HCT116 (cell line): ENCODE data around the gene STAMBP. TPM values are rescaled to one million over a fixed set of nuclear protein-coding genes. Genes with fewer than 3 reads are reported as not detected.

ENCODE experiments used
- ATAC-seq: fragments of 200-7000 bp; cut with Tn5 transposase; 2 replicates; pipeline ENCODE4 v1.9.1; 2020; ENCODE audit warnings: mild to moderate bottlenecking, moderate library complexity
- BruUV-seq: library from RNA; stranded (reverse); fragments of 400-500 nt; replicated peaks from 2 replicates; lab custom pipeline; 2021; lab: Mats Ljungman, UMichigan
- CTCF ChIA-PET: fragments of 300-600 bp; sonication (Branson Sonifier 250); formaldehyde crosslinking; loops from one replicate; lab custom pipeline; 2021; ENCODE audit warnings: antibody characterized with exemption; lab: Charles Lee
- POLR2A ChIA-PET: fragments of 300-600, 350-600 bp; sonication (Branson Sonifier 250); formaldehyde crosslinking; loops from one replicate; lab custom pipeline; 2021; ENCODE audit warnings: antibody characterized with exemption; lab: Charles Lee
- RAD21 ChIA-PET, 2 experiments: fragments of 300-600 bp; sonication (Branson Sonifier 250); formaldehyde crosslinking; loops; one replicate each; lab custom pipeline; 2023; ENCODE audit warnings: low total read pairs in 2 of 2; ENCODE audit not compliant: uncharacterized antibody in 2 of 2, unreplicated experiment in 2 of 2, low non-redundant PET in 1 of 2; lab: Charles Lee
- DNase-seq: peaks from one replicate; pipeline ENCODE4 v3.0.0-alpha.2; 2010; ENCODE audit warnings: low read depth, low spot score
- H2AFZ ChIP-seq: fragments of 200-600 bp; shearing (Covaris generic), sonication (generic); 2 replicates; pipeline ENCODE4 v1.6.1; 2017; ENCODE audit warnings: low read depth, mixed run types, mixed read lengths, antibody characterized with exemption, low read length; ENCODE audit not compliant: poor library complexity, severe bottlenecking
- H3K27ac ChIP-seq: 2 replicates; pipeline ENCODE4 v1.5.1; 2012; ENCODE audit warnings: low read depth, low read length
- H3K27me3 ChIP-seq: fragments of 200-600 bp; sonication (generic); 2 replicates; pipeline ENCODE4 v1.6.1; 2016; ENCODE audit warnings: mixed run types, low read length, mixed read lengths; ENCODE audit not compliant: insufficient read depth
- H3K36me3 ChIP-seq, 2 experiments: fragments of 200-500 bp in 1 of 2; fragments of 200-600 bp in 1 of 2; sonication (Bioruptor generic) in 1 of 2; sonication (generic) in 1 of 2; 2 replicates each; pipeline versions ENCODE4 v1.5.1 to v1.6.1; 2014 to 2016; ENCODE audit warnings: low read length in 2 of 2, inconsistent platforms in 1 of 2, mixed read lengths in 1 of 2, mixed run types in 1 of 2; ENCODE audit not compliant: insufficient read depth in 2 of 2, control insufficient read depth in 1 of 2
- H3K4me1 ChIP-seq, 2 experiments: fragments of 200-600 bp in 1 of 2; sonication (generic) in 1 of 2; 2 replicates each; pipeline versions ENCODE4 v1.5.1 to v1.6.1; 2012 to 2017; ENCODE audit warnings: low read length in 2 of 2, inconsistent platforms in 1 of 2, mild to moderate bottlenecking in 1 of 2, mixed read lengths in 1 of 2, mixed run types in 1 of 2, moderate library complexity in 1 of 2; ENCODE audit not compliant: insufficient read depth in 2 of 2, control insufficient read depth in 1 of 2
- H3K4me2 ChIP-seq: fragments of 200-600 bp; sonication (generic); 2 replicates; pipeline ENCODE4 v1.6.1; 2017; ENCODE audit warnings: mixed run types, low read length, mixed read lengths
- H3K4me3 ChIP-seq, 2 experiments: fragments of 200-600 bp in 1 of 2; sonication (generic) in 1 of 2; replicated peaks in 1 of 2; 2 replicates each; pipeline ENCODE4 v1.5.1; 2011 to 2016; ENCODE audit warnings: low read length in 2 of 2, control low read depth in 1 of 2, low read depth in 1 of 2, mild to moderate bottlenecking in 1 of 2, mixed read lengths in 1 of 2, mixed run types in 1 of 2
- H3K79me2 ChIP-seq: fragments of 200-600 bp; sonication (generic); 2 replicates; pipeline ENCODE4 v1.6.1; 2017; ENCODE audit warnings: mild to moderate bottlenecking, mixed run types, low read length, moderate library complexity, mixed read lengths; ENCODE audit not compliant: insufficient read depth
- H3K9ac ChIP-seq: fragments of 200-600 bp; sonication (generic); 2 replicates; pipeline ENCODE4 v1.6.1; 2016; ENCODE audit warnings: low read length, mixed read lengths
- H3K9me2 ChIP-seq: fragments of 200-600 bp; sonication (generic), shearing (Covaris generic); 2 replicates; pipeline ENCODE4 v1.6.1; 2017; ENCODE audit warnings: mixed run types, mild to moderate bottlenecking, moderate library complexity; ENCODE audit not compliant: insufficient read depth
- H3K9me3 ChIP-seq, 2 experiments: fragments of 200-500 bp in 1 of 2; fragments of 200-600 bp in 1 of 2; sonication (Bioruptor generic) in 1 of 2; sonication (generic) in 1 of 2; 2 replicates each; pipeline ENCODE4 v1.6.1; 2014 to 2017; ENCODE audit warnings: low read length in 2 of 2, mixed read lengths in 2 of 2, inconsistent platforms in 1 of 2, low read depth in 1 of 2, mild to moderate bottlenecking in 1 of 2, mixed run types in 1 of 2, moderate library complexity in 1 of 2; ENCODE audit not compliant: control insufficient read depth in 1 of 2, insufficient read depth in 1 of 2
- H4K20me1 ChIP-seq: fragments of 200-600 bp; sonication (generic), shearing (Covaris generic); 2 replicates; pipeline ENCODE4 v1.6.1; 2017; ENCODE audit warnings: mixed run types, mild to moderate bottlenecking, moderate library complexity; ENCODE audit not compliant: insufficient read depth
- CEBPB ChIP-seq: IDR thresholded peaks from 2 replicates; pipeline ENCODE4 v1.6.1; 2012; ENCODE audit warnings: low read depth
- EGR1 ChIP-seq: IDR thresholded peaks from 2 replicates; pipeline ENCODE4 v1.6.1; 2012; ENCODE audit warnings: low read depth
- ELF1 ChIP-seq: IDR thresholded peaks from 2 replicates; pipeline ENCODE4 v1.6.1; 2012; ENCODE audit warnings: low read depth, borderline replicate concordance
- EZH2 ChIP-seq: fragments of 200-600 bp; sonication (generic); IDR thresholded peaks from 2 replicates; pipeline ENCODE4 v1.6.1; 2017; ENCODE audit warnings: antibody characterized with exemption, mixed run types
- FOSL1 ChIP-seq: IDR thresholded peaks from 2 replicates; pipeline ENCODE4 v1.6.1; 2012; ENCODE audit warnings: low read depth
- JUND ChIP-seq: IDR thresholded peaks from 2 replicates; pipeline ENCODE4 v1.6.1; 2012
- POLR2A ChIP-seq: IDR thresholded peaks from 2 replicates; pipeline ENCODE4 v1.7.0; 2011; ENCODE audit warnings: borderline replicate concordance; ENCODE audit not compliant: insufficient read depth, insufficient read length; ENCODE audit errors: extremely low read depth
- RAD21 ChIP-seq: IDR thresholded peaks from 2 replicates; pipeline ENCODE4 v1.6.1; 2012; ENCODE audit warnings: low read depth, mild to moderate bottlenecking
- SIN3A ChIP-seq: IDR thresholded peaks from 2 replicates; pipeline ENCODE4 v1.6.1; 2012; ENCODE audit warnings: low read depth
- SP1 ChIP-seq: IDR thresholded peaks from 2 replicates; pipeline ENCODE4 v1.6.1; 2012; ENCODE audit warnings: low read depth
- SRF ChIP-seq: IDR thresholded peaks from 2 replicates; pipeline ENCODE4 v1.6.1; 2012; ENCODE audit warnings: low read depth
- TCF7L2 ChIP-seq: IDR thresholded peaks from 2 replicates; pipeline ENCODE4 v1.7.0; 2011; ENCODE audit warnings: borderline replicate concordance, inconsistent platforms; ENCODE audit not compliant: insufficient read depth, insufficient read length; ENCODE audit errors: extremely low read depth
- YY1 ChIP-seq: IDR thresholded peaks from 2 replicates; pipeline ENCODE4 v1.6.1; 2011; ENCODE audit warnings: low read length, low read depth, moderate library complexity, mild to moderate bottlenecking; ENCODE audit not compliant: insufficient replicate concordance; ENCODE audit errors: extremely low read depth
- ZFX ChIP-seq: fragments of 450-650 bp; IDR thresholded peaks from 2 replicates; pipeline ENCODE4 v1.6.1; 2017
- ZNF274 ChIP-seq: fragments of 200-500 bp; sonication (Bioruptor generic); IDR thresholded peaks from 2 replicates; pipeline ENCODE4 v1.6.1; 2014; ENCODE audit warnings: mild to moderate bottlenecking, low read depth, low read length, inconsistent platforms
- intact Hi-C: fragments of 100-400 bp; cut with micrococcal nuclease; formaldehyde crosslinking; loops from 2 replicates; pipeline ENCODE4 v1.10.0; 2022
- total RNA-seq: library from RNA; stranded (reverse); gene quantifications from one replicate; pipeline ENCODE4 v1.2.1, GENCODE V29; 2021; ENCODE audit not compliant: unreplicated experiment
- TF ChIP-seq, protein P1 (sequence below): IDR thresholded peaks from 2 replicates; pipeline ENCODE4 v1.6.1; 2012; ENCODE audit warnings: low read depth
- TF ChIP-seq, protein P2 (sequence below), 3 experiments: fragments of 200-600 bp in 1 of 3; sonication (generic) in 1 of 3; IDR thresholded peaks in 2 of 3; conservative IDR thresholded peaks in 1 of 3; 2 replicates each; pipeline ENCODE4 v1.5.1; 2012 to 2017; ENCODE audit warnings: low read depth in 2 of 3, low read length in 2 of 3, antibody characterized with exemption in 1 of 3, borderline replicate concordance in 1 of 3, control low read depth in 1 of 3, mild to moderate bottlenecking in 1 of 3, mixed read lengths in 1 of 3, mixed run types in 1 of 3, moderate library complexity in 1 of 3; ENCODE audit not compliant: insufficient read depth in 1 of 3
- TF ChIP-seq, protein P3 (sequence below): IDR thresholded peaks from 2 replicates; pipeline ENCODE4 v1.6.1; 2011; ENCODE audit warnings: mild to moderate bottlenecking, low read length, moderate library complexity; ENCODE audit not compliant: insufficient replicate concordance; ENCODE audit errors: extremely low read depth
- TF ChIP-seq, protein P4 (sequence below): IDR thresholded peaks from 2 replicates; pipeline ENCODE4 v1.6.1; 2012
- TF ChIP-seq, protein P5 (sequence below): IDR thresholded peaks from 2 replicates; pipeline ENCODE4 v1.6.1; 2012

The STAMBP gene
- total RNA-seq, 1 experiment from 2014 or later = 45.2 TPM

DNA sequence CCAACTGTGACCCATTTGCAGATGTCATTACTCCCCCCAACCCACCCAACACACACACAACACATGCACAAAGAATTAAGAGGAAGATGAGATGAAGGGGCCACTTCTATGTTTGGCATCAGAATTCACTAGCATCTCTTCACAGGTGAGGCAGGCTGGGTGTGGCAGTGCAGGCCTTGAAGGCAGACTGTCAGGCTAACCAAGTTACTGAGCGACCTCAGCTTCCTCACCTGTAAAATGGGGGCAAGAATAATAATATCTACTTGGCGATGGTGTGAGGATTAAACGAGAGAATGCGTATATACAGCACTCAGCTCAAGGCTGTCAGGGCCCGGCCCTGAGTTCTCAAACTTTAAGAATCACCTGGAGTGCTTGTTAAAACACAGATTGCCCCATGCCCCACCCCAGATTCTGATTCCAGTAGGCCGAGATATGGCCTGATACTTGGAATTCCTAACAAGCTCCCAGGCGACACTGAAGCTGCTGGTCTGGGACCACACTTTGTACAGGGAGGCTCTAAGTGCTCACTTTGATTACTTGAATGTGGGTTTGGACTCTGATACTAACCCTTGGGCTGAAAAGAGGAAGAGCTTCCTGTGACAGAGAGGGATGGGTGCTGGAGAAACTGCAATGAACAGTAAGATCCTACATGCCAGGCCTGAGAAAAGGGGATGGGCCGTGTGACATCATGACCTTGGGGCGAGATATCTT, 65.2 kb downstream of the STAMBP start:
- no peak overlapping the region for H3K9ac ChIP-seq
- no peaks in the 10 kb centered on the region for H3K9me2 ChIP-seq

More for the DNA sequence above, 65.2 kb downstream of the STAMBP start:
- no peaks in the 10 kb centered on the region for H3K27me3 ChIP-seq
- no peaks in the 10 kb centered on the region for H3K36me3 ChIP-seq
- no peaks in the 10 kb centered on the region for H3K9me3 ChIP-seq
- DNase-seq (no peak), ATAC-seq (no peak)
- ChIA-PET POLR2A (no interaction called here), RAD21 (no interaction called here), CTCF (no interaction called here)
- no TSS peak for BruUV-seq
- intact Hi-C loops = no loop called here
- TF ChIP-seq ZNF274 (no peak), POLR2A (no peak), FOSL1 (no peak), ELF1 (no peak), SRF (no peak), EZH2 (no peak), SP1 (no peak), CEBPB (no peak), YY1 (no peak), JUND (no peak), RAD21 (no peak), EGR1 (no peak), SIN3A (no peak), ZFX (no peak), TCF7L2 (no peak)
- TF ChIP-seq, protein P1, sequence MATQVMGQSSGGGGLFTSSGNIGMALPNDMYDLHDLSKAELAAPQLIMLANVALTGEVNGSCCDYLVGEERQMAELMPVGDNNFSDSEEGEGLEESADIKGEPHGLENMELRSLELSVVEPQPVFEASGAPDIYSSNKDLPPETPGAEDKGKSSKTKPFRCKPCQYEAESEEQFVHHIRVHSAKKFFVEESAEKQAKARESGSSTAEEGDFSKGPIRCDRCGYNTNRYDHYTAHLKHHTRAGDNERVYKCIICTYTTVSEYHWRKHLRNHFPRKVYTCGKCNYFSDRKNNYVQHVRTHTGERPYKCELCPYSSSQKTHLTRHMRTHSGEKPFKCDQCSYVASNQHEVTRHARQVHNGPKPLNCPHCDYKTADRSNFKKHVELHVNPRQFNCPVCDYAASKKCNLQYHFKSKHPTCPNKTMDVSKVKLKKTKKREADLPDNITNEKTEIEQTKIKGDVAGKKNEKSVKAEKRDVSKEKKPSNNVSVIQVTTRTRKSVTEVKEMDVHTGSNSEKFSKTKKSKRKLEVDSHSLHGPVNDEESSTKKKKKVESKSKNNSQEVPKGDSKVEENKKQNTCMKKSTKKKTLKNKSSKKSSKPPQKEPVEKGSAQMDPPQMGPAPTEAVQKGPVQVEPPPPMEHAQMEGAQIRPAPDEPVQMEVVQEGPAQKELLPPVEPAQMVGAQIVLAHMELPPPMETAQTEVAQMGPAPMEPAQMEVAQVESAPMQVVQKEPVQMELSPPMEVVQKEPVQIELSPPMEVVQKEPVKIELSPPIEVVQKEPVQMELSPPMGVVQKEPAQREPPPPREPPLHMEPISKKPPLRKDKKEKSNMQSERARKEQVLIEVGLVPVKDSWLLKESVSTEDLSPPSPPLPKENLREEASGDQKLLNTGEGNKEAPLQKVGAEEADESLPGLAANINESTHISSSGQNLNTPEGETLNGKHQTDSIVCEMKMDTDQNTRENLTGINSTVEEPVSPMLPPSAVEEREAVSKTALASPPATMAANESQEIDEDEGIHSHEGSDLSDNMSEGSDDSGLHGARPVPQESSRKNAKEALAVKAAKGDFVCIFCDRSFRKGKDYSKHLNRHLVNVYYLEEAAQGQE = no peak
- TF ChIP-seq, protein P2, sequence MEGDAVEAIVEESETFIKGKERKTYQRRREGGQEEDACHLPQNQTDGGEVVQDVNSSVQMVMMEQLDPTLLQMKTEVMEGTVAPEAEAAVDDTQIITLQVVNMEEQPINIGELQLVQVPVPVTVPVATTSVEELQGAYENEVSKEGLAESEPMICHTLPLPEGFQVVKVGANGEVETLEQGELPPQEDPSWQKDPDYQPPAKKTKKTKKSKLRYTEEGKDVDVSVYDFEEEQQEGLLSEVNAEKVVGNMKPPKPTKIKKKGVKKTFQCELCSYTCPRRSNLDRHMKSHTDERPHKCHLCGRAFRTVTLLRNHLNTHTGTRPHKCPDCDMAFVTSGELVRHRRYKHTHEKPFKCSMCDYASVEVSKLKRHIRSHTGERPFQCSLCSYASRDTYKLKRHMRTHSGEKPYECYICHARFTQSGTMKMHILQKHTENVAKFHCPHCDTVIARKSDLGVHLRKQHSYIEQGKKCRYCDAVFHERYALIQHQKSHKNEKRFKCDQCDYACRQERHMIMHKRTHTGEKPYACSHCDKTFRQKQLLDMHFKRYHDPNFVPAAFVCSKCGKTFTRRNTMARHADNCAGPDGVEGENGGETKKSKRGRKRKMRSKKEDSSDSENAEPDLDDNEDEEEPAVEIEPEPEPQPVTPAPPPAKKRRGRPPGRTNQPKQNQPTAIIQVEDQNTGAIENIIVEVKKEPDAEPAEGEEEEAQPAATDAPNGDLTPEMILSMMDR (IDR thresholded peaks at IDR 0.05 in 2 of 3, conservative IDR thresholded peaks at IDR 0.05 in 1 of 3; ENCODE audit: borderline replicate concordance in 1 of 3, insufficient read depth in 1 of 3, low read depth in 2 of 3, low read length in 2 of 3) = no peak
- TF ChIP-seq, protein P3, sequence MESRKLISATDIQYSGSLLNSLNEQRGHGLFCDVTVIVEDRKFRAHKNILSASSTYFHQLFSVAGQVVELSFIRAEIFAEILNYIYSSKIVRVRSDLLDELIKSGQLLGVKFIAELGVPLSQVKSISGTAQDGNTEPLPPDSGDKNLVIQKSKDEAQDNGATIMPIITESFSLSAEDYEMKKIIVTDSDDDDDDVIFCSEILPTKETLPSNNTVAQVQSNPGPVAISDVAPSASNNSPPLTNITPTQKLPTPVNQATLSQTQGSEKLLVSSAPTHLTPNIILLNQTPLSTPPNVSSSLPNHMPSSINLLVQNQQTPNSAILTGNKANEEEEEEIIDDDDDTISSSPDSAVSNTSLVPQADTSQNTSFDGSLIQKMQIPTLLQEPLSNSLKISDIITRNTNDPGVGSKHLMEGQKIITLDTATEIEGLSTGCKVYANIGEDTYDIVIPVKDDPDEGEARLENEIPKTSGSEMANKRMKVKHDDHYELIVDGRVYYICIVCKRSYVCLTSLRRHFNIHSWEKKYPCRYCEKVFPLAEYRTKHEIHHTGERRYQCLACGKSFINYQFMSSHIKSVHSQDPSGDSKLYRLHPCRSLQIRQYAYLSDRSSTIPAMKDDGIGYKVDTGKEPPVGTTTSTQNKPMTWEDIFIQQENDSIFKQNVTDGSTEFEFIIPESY = no peak
- TF ChIP-seq, protein P4, sequence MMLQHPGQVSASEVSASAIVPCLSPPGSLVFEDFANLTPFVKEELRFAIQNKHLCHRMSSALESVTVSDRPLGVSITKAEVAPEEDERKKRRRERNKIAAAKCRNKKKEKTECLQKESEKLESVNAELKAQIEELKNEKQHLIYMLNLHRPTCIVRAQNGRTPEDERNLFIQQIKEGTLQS = no peak
- TF ChIP-seq, protein P5, sequence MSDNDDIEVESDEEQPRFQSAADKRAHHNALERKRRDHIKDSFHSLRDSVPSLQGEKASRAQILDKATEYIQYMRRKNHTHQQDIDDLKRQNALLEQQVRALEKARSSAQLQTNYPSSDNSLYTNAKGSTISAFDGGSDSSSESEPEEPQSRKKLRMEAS = no peak
- H3K4me2 ChIP-seq = no peak overlapping the region
- H3K4me1 ChIP-seq = peaks cover 0 to 9% of the 10 kb centered on the region in 2 experiments; a peak in 1 of 4 replicates
- no peak overlapping the region for H3K27ac ChIP-seq
- H4K20me1 ChIP-seq = no peaks in the 10 kb centered on the region
- H3K4me3 ChIP-seq = no peak overlapping the region
- no peak overlapping the region for H2AFZ ChIP-seq
- H3K79me2 ChIP-seq = no peaks in the 10 kb centered on the region
